Measurements from ENCODE around the gene BHLHE40.

The BHLHE40 gene

DNA sequence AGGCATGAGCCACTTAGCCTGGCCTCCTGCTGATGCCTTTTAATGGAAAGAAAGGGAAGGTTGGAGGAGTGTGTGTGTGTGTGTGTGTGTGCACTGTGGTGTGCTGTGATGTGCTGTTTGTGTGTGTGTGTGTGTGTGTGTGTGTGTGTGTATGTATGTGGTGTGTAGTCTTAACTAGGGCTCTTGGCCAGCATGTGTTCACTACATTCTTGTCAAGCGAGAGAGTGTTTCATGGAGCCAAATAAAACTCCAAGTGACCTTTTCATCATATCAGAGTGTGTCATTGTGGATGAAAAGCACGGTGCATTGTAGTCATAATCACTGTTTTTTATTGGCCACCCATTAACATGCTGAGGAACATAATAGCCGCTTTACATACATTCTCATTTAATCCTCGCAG, 30.8 kb upstream of the BHLHE40 start:
- TF ChIP-seq, protein P1, sequence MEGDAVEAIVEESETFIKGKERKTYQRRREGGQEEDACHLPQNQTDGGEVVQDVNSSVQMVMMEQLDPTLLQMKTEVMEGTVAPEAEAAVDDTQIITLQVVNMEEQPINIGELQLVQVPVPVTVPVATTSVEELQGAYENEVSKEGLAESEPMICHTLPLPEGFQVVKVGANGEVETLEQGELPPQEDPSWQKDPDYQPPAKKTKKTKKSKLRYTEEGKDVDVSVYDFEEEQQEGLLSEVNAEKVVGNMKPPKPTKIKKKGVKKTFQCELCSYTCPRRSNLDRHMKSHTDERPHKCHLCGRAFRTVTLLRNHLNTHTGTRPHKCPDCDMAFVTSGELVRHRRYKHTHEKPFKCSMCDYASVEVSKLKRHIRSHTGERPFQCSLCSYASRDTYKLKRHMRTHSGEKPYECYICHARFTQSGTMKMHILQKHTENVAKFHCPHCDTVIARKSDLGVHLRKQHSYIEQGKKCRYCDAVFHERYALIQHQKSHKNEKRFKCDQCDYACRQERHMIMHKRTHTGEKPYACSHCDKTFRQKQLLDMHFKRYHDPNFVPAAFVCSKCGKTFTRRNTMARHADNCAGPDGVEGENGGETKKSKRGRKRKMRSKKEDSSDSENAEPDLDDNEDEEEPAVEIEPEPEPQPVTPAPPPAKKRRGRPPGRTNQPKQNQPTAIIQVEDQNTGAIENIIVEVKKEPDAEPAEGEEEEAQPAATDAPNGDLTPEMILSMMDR (IDR thresholded peaks at IDR 0.05), result no peak
- Mint-ChIP-seq H3K27me3 (ENCODE audit: low read depth, poor library complexity) (peaks cover 2% of the 10 kb centered on the region), H3K4me3 (no peak overlapping the region), H3K36me3 (ENCODE audit: low read depth) (no peaks in the 10 kb centered on the region), H3K27ac (no peak overlapping the region), H3K4me1 (no peaks in the 10 kb centered on the region), H3K9me3 (no peaks in the 10 kb centered on the region)
- no peak for DNase-seq

DNA sequence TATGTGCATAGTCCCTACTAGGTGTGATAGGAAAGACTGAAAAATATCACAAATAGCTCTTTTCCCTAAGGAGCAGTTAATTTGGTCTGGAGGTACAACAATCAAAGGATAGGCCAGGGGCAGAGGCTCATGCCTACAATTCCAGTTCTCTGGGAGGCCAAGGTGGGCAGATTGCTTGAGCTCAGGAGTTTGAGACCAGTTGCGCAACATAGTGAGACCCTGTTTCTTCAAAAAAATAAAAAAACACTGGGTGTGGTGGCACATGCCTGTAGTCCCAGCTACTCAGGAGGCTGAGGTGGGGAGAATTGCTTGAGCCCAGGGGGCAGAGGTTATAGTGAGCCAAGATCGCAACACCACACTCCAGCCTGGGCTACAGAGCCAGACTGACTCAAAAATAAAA, 30.2 kb upstream of the BHLHE40 start:
- DNase-seq, result no peak
- no peaks in the 10 kb centered on the region for H3K9me3 Mint-ChIP-seq
- no peaks in the 10 kb centered on the region for H3K36me3 Mint-ChIP-seq (ENCODE audit: low read depth)
- TF ChIP-seq, protein P1 (IDR thresholded peaks at IDR 0.05), result no peak
- H3K27me3 Mint-ChIP-seq (ENCODE audit: low read depth, poor library complexity), result peaks cover 2% of the 10 kb centered on the region
- H3K27ac Mint-ChIP-seq, result no peak overlapping the region
- no peaks in the 10 kb centered on the region for H3K4me1 Mint-ChIP-seq
- H3K4me3 Mint-ChIP-seq, result no peak overlapping the region

DNA sequence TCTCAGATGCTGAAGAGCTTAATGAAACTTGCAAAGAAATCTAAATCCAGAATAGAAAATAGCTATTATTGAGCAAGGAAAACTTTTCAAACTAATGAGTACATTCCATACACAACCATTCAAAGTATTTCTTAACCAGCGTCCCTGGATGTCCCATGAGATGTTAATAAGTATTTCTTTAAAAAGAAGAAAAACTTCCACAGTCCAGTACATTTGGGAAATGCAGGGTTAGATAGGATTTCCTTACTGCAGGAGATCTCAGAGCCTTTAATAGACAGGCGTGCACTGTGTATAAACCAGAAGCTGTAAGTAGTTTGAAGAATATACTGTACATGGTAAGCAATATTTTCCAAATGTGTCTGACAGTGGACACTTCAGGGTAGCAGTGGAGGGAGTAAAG, 29.6 kb upstream of the BHLHE40 start:
- Mint-ChIP-seq H3K36me3 (ENCODE audit: low read depth) (no peaks in the 10 kb centered on the region), H3K27me3 (ENCODE audit: low read depth, poor library complexity) (peaks cover 2% of the 10 kb centered on the region), H3K9me3 (no peaks in the 10 kb centered on the region), H3K4me1 (no peaks in the 10 kb centered on the region), H3K27ac (no peak overlapping the region), H3K4me3 (no peak overlapping the region)
- no peak for DNase-seq
- TF ChIP-seq, protein P1 (IDR thresholded peaks at IDR 0.05), result no peak

DNA sequence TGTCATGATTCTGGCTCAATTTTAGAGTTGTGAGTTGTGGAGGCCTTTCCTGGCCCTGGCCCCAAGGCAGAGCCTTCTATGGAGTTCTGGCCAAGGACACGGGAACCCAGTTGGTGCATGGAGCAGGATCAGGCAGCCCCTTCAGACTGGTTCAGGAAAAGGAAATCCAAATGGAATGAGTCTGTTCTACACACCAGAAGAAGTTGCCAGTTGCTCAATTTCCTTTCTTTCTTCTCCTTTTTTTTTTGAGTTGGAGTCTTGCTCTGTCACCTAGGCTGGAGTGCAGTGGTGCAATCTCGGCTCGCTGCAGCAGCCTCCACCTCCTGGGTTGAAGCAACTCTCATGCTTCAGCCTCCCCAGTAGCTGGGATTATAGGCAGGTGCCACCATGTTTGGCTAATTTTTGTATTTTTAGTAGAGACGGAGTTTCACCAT, 28.9 kb upstream of the BHLHE40 start:
- no peak for DNase-seq
- TF ChIP-seq, protein P1 (IDR thresholded peaks at IDR 0.05), result no peak
- Mint-ChIP-seq H3K36me3 (ENCODE audit: low read depth) (no peaks in the 10 kb centered on the region), H3K9me3 (no peaks in the 10 kb centered on the region), H3K4me3 (no peak overlapping the region), H3K27ac (no peak overlapping the region), H3K4me1 (no peaks in the 10 kb centered on the region), H3K27me3 (ENCODE audit: low read depth, poor library complexity) (peaks cover 2% of the 10 kb centered on the region)

DNA sequence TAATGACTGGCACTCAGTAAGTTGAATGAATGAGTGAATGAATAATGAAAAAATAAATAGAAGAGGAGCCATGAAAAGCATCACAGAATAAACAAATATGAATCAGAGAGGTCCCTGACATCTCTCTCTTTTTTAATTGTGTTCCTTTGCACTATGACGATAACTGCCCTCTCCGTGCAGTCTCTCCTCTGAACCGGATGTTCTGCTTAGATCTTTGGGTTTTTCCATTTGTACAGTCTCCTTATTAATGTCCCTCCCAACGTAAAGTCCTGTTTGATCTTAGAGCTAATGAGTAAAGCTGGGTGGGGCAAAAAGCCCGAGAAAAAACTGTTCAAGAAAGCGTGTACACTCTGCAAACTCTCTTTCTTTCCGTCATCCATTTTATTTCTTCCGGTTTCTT, 28.3 kb upstream of the BHLHE40 start:
- TF ChIP-seq, protein P1 (IDR thresholded peaks at IDR 0.05), result no peak
- no peaks in the 10 kb centered on the region for H3K4me1 Mint-ChIP-seq
- H3K4me3 Mint-ChIP-seq, result no peak overlapping the region
- H3K27me3 Mint-ChIP-seq (ENCODE audit: low read depth, poor library complexity), result peaks cover 2% of the 10 kb centered on the region
- no peaks in the 10 kb centered on the region for H3K36me3 Mint-ChIP-seq (ENCODE audit: low read depth)
- no peak for DNase-seq
- H3K27ac Mint-ChIP-seq, result no peak overlapping the region
- H3K9me3 Mint-ChIP-seq, result no peaks in the 10 kb centered on the region

DNA sequence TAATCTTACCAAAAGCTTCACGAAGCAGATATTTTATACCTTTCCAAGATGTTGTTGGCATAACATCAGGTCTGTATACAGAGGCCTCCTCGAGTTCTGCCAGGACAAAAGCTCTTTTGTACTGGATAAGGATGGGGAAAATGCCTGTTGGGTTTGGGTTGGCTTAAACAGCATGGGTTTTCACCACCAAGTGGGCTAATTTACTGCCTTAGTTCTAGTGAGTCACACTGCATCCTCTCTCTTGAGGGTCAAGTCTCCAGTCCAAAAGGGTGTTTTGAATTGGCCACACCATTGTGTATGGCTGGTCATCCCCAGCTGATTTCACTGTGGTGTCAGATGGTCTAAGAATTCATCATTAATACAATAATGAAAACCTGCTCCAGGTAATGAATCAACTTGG, 26.1 kb upstream of the BHLHE40 start:
- H3K4me3 Mint-ChIP-seq, result no peak overlapping the region
- H3K36me3 Mint-ChIP-seq (ENCODE audit: low read depth), result no peaks in the 10 kb centered on the region
- H3K27ac Mint-ChIP-seq, result no peak overlapping the region
- no peaks in the 10 kb centered on the region for H3K27me3 Mint-ChIP-seq (ENCODE audit: low read depth, poor library complexity)
- DNase-seq, result no peak
- peaks cover 8% of the 10 kb centered on the region for H3K4me1 Mint-ChIP-seq
- peaks cover 5% of the 10 kb centered on the region for H3K9me3 Mint-ChIP-seq
- TF ChIP-seq, protein P1 (IDR thresholded peaks at IDR 0.05), result no peak
